Glomerular endothelial cell (primary cell): Measurements from ENCODE around the gene RBM5. TPM values are rescaled to one million over a fixed set of nuclear protein-coding genes. Genes with fewer than 3 reads are reported as not detected.

Experiments used
- DNase-seq: peaks from one replicate; pipeline ENCODE4 v3.0.0-alpha.2; 2011; ENCODE audit warnings: low read depth, low spot score; ENCODE audit errors: extremely low read depth
- total RNA-seq: library from RNA; depleted of rRNA; stranded (reverse); fragments of >200 nt; gene quantifications from 2 replicates; pipeline ENCODE4 v1.2.3, GENCODE V29; 2015

The RBM5 gene
- total RNA-seq, 1 donor from 2014 or later: 151 TPM

DNA sequence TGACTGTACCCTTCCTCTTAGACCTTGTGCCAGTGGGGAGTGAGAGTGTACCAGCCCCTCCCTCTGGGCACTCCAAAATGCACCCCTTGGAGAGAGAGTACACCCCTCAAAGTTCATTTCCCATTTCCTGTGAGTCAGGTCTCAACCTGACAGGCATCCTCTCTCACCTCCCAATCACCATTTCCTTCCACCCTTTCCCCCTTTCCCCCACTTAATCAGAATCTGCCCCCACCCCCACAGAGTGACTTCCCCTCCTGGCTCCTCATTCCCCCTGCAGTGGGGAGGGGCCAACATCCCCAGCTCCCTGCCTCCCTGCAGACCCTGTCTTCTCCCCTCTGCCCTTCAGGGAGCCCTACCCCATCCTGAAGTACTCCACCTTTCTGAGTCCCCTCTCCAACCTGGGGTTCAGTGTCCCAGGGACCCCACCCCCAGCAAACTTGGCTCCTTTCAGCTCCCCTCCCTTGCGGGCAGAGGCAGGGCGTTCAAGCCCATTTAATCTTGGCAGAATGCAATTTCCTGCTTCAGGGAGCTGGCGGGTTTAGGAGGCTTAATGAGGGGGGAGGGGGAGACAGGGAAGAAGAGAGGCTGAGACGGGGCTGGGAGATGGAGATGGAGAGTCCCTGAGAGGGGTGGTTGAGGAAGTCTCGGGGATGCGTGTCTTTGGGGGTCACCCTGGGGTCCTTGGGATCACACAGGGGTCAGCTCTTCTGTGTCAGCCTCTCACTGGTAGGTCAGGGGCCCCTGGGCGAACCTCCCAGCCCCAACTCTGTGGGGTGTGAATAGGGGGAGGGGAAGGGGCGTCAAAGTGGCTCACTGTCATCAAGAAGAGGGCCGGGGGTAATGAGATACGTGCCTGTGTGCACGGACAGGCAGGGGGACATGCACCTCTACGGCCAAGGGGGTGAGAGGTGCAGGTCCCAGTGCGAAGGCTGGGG lies 49.8 kb downstream of the RBM5 start:
- DNase-seq: no peak

GRCh38 chr3:50139308-50139707 lies 50.6 kb downstream of the RBM5 start:
- DNase-seq: no peak

GRCh38 chr3:50139718-50140423 lies 51.2 kb downstream of the RBM5 start:
- DNase-seq: no peak

DNA sequence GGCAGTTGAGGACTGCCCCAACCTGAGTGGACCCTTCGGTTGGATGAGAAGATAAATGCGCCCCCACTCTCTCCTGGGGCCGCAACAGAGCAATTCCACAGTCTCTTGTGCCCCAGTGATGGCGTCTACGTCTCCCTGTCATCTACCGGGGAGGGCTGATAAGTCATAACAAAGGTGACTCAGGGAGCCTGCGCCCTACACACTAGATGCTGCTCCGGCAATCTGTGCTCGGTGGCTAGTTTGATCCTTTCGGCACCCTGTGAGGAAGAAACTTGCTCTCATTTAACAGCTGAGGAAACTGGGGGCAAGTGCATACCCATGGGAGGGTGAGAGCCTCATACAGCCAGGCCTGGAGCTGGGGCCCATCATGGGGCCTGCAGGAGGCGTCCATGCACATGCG lies 52.3 kb downstream of the RBM5 start:
- no peak for DNase-seq

DNA sequence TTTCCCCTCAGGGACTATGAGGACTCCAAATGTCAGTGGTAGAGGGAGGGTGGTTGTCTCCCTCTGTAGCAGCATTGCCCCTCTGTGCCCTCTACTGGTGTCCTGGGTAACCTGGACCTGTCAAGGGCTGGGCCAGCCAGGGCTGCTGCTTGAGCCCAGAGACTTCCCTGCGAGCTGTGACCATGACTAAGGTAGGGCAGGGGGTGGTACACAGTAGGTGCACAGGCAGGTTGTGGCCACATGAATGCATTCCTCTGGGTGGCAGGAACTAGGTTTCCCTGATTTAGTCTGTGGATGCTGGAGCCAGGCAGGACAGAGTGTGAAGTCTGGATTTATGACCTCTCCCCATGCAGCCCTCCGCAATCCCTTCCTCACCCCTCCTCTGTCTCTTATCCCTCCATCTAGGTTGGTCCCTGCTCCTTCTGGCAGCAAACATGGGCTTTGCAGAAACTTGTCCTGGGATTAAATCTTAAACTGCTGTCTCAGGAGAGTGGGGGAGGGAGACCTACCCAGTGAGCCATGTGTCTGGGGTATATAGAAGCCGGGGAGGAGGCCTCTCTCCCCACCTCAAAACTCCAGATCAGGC lies 57.7 kb downstream of the RBM5 start:
- DNase-seq: no peak

- DNase-seq: no peak
Measured at GRCh38 chr3:50147016-50147415, 58.3 kb downstream of the RBM5 start.

DNA sequence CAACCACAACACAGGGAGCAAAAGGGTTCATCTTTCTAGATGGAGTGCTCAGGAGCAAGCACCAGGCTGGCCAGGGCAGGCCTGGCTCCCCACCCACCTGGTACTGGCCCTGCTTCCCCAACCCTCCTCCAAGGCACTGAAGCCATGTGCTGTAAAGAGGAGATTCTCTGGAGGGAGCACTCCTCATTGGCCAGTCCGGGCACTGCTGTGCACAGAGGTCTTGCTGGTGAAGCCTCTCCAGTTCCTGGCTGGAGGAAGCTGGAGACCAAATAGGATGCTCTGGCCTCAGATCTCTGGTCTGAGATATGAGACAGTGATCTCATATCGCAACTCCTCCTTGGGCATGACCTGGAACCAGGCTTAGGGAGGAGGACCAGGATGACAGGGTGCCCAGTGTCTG lies 58.7 kb downstream of the RBM5 start:
- no peak for DNase-seq

DNA sequence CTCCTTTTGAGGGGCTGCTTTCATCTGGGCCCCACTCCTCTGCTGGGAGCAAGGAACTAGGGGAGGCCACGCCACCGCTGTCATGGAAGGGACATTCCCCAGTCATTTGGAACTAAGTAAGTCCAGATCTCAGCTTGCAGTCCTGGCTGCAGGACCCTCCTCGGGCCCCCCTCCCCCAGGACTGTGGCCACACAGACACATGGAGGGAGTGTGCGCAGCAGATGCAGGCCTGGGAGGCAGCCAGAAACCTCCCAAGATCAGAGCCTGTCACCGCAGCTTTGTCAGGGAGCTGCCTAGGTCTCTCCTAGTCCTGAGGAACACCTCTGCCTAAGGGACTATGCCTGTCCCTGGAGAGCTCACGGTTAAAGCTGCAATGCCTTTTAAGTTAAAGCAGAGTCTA lies 59.1 kb downstream of the RBM5 start:
- no peak for DNase-seq

DNA sequence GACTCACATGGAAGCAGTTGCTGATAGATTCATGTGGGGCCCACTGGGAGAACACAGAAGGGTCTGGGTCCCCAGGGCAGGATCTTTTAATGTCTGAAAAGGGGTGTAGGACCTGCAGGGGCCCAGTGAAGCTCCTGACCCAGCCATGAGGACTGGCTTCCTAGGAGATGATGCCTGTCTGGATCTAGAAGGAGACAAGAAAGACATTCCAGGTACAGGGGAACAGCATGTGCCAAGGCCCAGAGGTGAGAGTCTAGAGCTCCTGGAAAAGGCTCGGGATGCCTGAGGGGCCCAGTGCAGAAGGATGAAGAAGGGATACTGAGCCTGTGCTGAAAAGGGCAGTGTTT lies 61.7 kb downstream of the RBM5 start:
- no peak for DNase-seq

GRCh38 chr3:50150863-50151686 lies 62.4 kb downstream of the RBM5 start:
- DNase-seq: no peak

DNA sequence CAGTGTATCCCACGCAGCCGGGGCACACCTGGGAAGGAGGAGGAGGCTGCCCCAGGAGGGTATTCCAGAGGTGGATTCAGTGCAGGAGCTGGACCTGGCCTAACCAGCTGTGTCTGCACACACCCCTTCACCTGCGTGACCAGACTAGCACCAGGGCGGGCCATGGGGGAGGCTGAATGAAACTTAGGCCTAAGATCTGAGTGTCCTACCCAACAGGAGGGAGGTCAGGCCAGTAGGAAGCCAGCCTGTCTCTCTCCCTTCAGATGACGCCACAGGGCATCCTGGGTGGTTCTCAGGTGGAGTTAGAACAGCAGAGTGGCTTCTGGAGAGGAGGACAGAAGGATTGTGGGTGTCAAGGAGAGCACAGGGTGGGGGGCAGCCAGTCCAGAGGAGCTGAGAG lies 63.0 kb downstream of the RBM5 start:
- DNase-seq: no peak

GRCh38 chr3:50153782-50154475 lies 65.2 kb downstream of the RBM5 start:
- no peak for DNase-seq

DNA sequence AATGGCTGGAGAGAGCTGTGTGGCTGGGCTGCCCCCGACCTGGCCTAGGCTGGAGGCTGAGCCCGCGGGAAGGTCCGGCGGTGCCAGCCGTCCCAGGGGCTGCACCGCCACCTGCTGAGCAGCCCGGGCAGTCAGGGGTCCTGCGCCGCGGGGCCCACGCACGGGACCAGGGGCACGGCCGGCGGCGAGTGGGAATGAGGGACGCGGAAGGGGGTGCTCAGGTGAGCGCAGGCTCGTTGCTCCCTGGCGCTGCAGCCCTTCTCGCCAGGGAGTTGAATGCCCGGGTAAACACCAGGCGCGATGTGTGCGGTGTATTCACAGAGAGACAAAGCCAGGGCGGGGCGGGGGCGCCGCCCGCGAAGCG lies 65.7 kb downstream of the RBM5 start:
- DNase-seq: no peak

GRCh38 chr3:50154840-50155490 lies 66.2 kb downstream of the RBM5 start, which contains the start of gene SEMA3F:
SEMA3F (plus strand) TSS chr3:50155324; CDS start chr3:50159623, 4,299 bp downstream.
- DNase-seq: no peak

DNA sequence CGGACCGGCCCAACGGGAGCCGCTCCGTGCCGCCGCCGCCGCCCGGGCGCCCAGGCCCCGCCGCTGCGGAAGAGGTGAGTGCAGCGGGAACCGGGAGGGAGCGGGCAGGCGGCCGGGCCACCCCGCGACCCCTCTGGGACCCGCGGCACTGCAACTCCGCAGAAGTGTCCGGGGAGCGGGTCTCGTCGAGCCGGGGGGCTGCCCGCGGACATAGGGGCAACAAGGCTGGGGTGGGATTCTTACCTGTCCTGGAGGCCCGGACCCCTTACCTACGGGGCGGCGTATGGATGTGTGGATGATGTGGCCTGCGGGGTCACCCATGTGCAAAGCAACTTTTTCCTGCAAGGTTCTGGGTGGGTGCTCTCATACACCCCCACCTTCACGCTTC lies 66.8 kb downstream of the RBM5 start:
- no peak for DNase-seq

GRCh38 chr3:50155891-50156290 lies 67.2 kb downstream of the RBM5 start:
- no peak for DNase-seq

- no peak for DNase-seq
Measured at GRCh38 chr3:50156549-50157493, 68.1 kb downstream of the RBM5 start.

DNA sequence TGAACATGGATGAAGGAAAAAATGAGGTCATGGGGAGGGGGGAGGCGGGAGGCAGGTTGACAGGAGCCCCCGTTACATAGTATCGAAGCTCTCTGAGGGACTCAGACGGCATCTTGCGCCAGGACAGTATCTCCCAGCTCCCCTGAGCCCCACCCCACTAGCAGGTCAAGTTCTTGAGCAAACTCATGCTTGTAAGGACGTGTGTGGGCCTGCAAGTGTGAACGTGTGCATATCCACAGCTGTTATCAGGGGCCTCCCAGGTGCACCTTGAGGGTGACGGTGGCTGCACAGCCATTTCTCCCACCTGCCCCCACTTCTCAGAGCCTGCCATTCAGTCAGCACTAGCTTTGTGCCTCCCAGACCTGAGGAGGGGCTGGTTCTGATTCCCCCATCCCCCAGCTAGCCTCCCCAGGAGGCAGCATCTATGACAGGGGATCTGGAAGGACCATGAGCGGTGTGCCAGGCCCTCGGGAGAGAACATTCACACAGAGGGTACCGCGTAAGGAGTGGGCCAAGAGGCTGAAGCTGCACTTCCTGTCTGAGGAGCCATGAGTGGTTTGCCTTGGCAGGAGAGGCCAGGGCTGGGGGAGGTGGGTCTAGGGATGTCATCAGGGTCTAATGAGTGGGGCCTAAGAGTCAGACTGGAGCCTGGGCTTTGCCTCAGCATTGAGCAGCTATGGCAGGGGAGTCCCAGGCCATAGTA lies 69.3 kb downstream of the RBM5 start:
- no peak for DNase-seq
